Measurements from ENCODE around the gene TGFBI.
"Not testable (repeated sequence)": the region's sequence is repeated elsewhere in the genome, so short reads cannot be mapped to it uniquely, and the experiment has no call there.

The TGFBI gene

GRCh38 chr5:136027311-136027710 lies 1.5 kb upstream of the TGFBI start:
- DNase-seq, result no peak

GRCh38 chr5:136028090-136028489 lies 698 bp upstream of the TGFBI start:
- no peak for DNase-seq

GRCh38 chr5:136030252-136030651 lies 1.5 kb downstream of the TGFBI start:
- DNase-seq, result no peak

- DNase-seq, result no peak
These were observed 2.3 kb downstream of the TGFBI start for GRCh38 chr5:136030956-136031611.

GRCh38 chr5:136031711-136032110 lies 2.9 kb downstream of the TGFBI start:
- DNase-seq, result peak; percentile 56

- DNase-seq, result peak; percentile 60
These were observed 3.8 kb downstream of the TGFBI start for GRCh38 chr5:136032564-136032963.

GRCh38 chr5:136033234-136033633 lies 4.4 kb downstream of the TGFBI start:
- DNase-seq, result no peak

- DNase-seq, result peak; percentile 76
These were observed 5.1 kb downstream of the TGFBI start for GRCh38 chr5:136033848-136034247.

- DNase-seq, result no peak
These were observed 5.7 kb downstream of the TGFBI start for GRCh38 chr5:136034492-136034891.

- DNase-seq, result no peak
These were observed 6.2 kb downstream of the TGFBI start for GRCh38 chr5:136034984-136035383.

GRCh38 chr5:136035837-136036236 lies 7.0 kb downstream of the TGFBI start:
- DNase-seq, result no peak

- no peak for DNase-seq
These were observed 7.6 kb downstream of the TGFBI start for GRCh38 chr5:136036293-136036911.

- peak; percentile 75 for DNase-seq
These were observed 8.4 kb downstream of the TGFBI start for GRCh38 chr5:136037001-136037705.

- DNase-seq, result peak; percentile 91
These were observed 9.8 kb downstream of the TGFBI start for GRCh38 chr5:136038635-136039034.

GRCh38 chr5:136039202-136039601 lies 10.4 kb downstream of the TGFBI start:
- DNase-seq, result no peak

GRCh38 chr5:136040746-136041415 lies 12.1 kb downstream of the TGFBI start:
- DNase-seq, result no peak

GRCh38 chr5:136042156-136042555 lies 13.4 kb downstream of the TGFBI start:
- DNase-seq, result no peak

- DNase-seq, result no peak
These were observed 13.9 kb downstream of the TGFBI start for GRCh38 chr5:136042665-136043121.

GRCh38 chr5:136043551-136043950 lies 14.8 kb downstream of the TGFBI start:
- no peak for DNase-seq

GRCh38 chr5:136043968-136044610 lies 15.3 kb downstream of the TGFBI start:
- no peak for DNase-seq

GRCh38 chr5:136045026-136045425 lies 16.2 kb downstream of the TGFBI start:
- not testable (repeated sequence) for DNase-seq

- DNase-seq, result no peak
These were observed 17.5 kb downstream of the TGFBI start for GRCh38 chr5:136046246-136046645.

GRCh38 chr5:136047858-136048257 lies 19.1 kb downstream of the TGFBI start:
- no peak for DNase-seq

Data from fibroblast of skin of scalp (primary cell).